GM23338 (cell line): ENCODE data around the gene FGD4. TPM values are rescaled to one million over a fixed set of nuclear protein-coding genes. Genes with fewer than 3 reads are reported as not detected.

ENCODE experiments used
- ATAC-seq: fragments of 200-7000 bp; cut with Tn5 transposase; 3 replicates; pipeline ENCODE4 v1.9.1; 2020
- DNase-seq: peaks from one replicate; pipeline ENCODE4 v3.0.0-alpha.2; 2015; ENCODE audit warnings: low spot score
- H2AFZ ChIP-seq: fragments of 200-600 bp; sonication (generic); 2 replicates; pipeline ENCODE4 v1.8.0; 2016; ENCODE audit warnings: antibody characterized with exemption, mild to moderate bottlenecking, moderate library complexity
- H3F3A ChIP-seq: fragments of 200-600 bp; sonication (generic); replicated peaks from 2 replicates; pipeline ENCODE4 v1.8.0; 2017; ENCODE audit warnings: antibody characterized with exemption, mixed run types, low read depth
- H3K27ac ChIP-seq: fragments of 200-600 bp; sonication (generic); 2 replicates; pipeline ENCODE4 v1.6.1; 2016; ENCODE audit warnings: low read depth
- H3K27me3 ChIP-seq: fragments of 200-600 bp; sonication (generic); 2 replicates; pipeline ENCODE4 v1.8.0; 2016; ENCODE audit warnings: mild to moderate bottlenecking, mixed run types, moderate library complexity; ENCODE audit not compliant: insufficient read depth
- H3K36me3 ChIP-seq: fragments of 200-600 bp; sonication (generic); 2 replicates; pipeline ENCODE4 v1.8.0; 2016; ENCODE audit warnings: mild to moderate bottlenecking; ENCODE audit not compliant: insufficient read depth
- H3K4me1 ChIP-seq: fragments of 200-600 bp; sonication (generic); 2 replicates; pipeline ENCODE4 v1.8.0; 2016; ENCODE audit warnings: mild to moderate bottlenecking, moderate library complexity; ENCODE audit not compliant: insufficient read depth
- H3K4me2 ChIP-seq: fragments of 200-600 bp; sonication (generic); 2 replicates; pipeline ENCODE4 v1.7.1; 2017; ENCODE audit warnings: mixed run types
- H3K4me3 ChIP-seq: fragments of 200-600 bp; sonication (generic); 2 replicates; pipeline ENCODE4 v1.6.1; 2016; ENCODE audit warnings: mixed run types
- H3K79me2 ChIP-seq: fragments of 200-600 bp; sonication (generic); replicated peaks from 2 replicates; pipeline ENCODE4 v1.8.0; 2017; ENCODE audit warnings: mild to moderate bottlenecking; ENCODE audit not compliant: insufficient read depth
- H3K9me2 ChIP-seq: fragments of 200-600 bp; sonication (generic); 2 replicates; pipeline ENCODE4 v1.8.0; 2017; ENCODE audit not compliant: insufficient read depth
- H4K20me1 ChIP-seq: fragments of 200-600 bp; sonication (generic); replicated peaks from 2 replicates; pipeline ENCODE4 v1.8.0; 2017; ENCODE audit warnings: mild to moderate bottlenecking; ENCODE audit not compliant: insufficient read depth
- H3K27ac Mint-ChIP-seq: 2 replicates; pipeline ENCODE4 v1.8.0; 2020; ENCODE audit warnings: inconsistent platforms, mild to moderate bottlenecking, moderate library complexity, mixed read lengths
- H3K27me3 Mint-ChIP-seq: 3 replicates; pipeline ENCODE4 v1.8.0; 2022; ENCODE audit warnings: low read depth, mild to moderate bottlenecking, moderate library complexity, mixed read lengths, inconsistent platforms; ENCODE audit not compliant: insufficient read depth, poor library complexity
- H3K36me3 Mint-ChIP-seq: 3 replicates; pipeline ENCODE4 v1.8.0; 2021; ENCODE audit warnings: low read depth, mild to moderate bottlenecking, inconsistent platforms, moderate library complexity, mixed read lengths
- H3K4me1 Mint-ChIP-seq: 3 replicates; pipeline ENCODE4 v1.8.0; 2020; ENCODE audit warnings: mild to moderate bottlenecking, inconsistent platforms, mixed read lengths
- H3K4me3 Mint-ChIP-seq: 3 replicates; pipeline ENCODE4 v1.8.0; 2021; ENCODE audit warnings: moderate library complexity, mild to moderate bottlenecking, inconsistent platforms, mixed read lengths
- H3K9me3 Mint-ChIP-seq: 3 replicates; pipeline ENCODE4 v1.8.0; 2020; ENCODE audit warnings: moderate library complexity, mild to moderate bottlenecking, inconsistent platforms, mixed read lengths
- CREB1 ChIP-seq: fragments of 250-450 bp; sonication (Bioruptor Pico); IDR thresholded peaks from 2 replicates; pipeline ENCODE4 v1.5.0; 2020; ENCODE audit warnings: low read depth, mild to moderate bottlenecking, moderate library complexity
- EZH2 ChIP-seq: fragments of 200-600 bp; sonication (generic); IDR thresholded peaks from one replicate; pipeline ENCODE4 v1.8.0; 2017; ENCODE audit warnings: antibody characterized with exemption, mild to moderate bottlenecking, low read depth; ENCODE audit not compliant: unreplicated experiment
- NANOG ChIP-seq: IDR thresholded peaks from 2 replicates; pipeline ENCODE4 v1.6.1; 2016; ENCODE audit warnings: antibody characterized with exemption, borderline replicate concordance
- POLR2AphosphoS5 ChIP-seq: IDR thresholded peaks from 2 replicates; pipeline ENCODE4 v1.6.1; 2016; ENCODE audit warnings: antibody characterized with exemption, low read depth
- REST ChIP-seq: IDR thresholded peaks from one replicate; pipeline ENCODE4 v1.6.1; 2018; ENCODE audit warnings: antibody characterized with exemption; ENCODE audit not compliant: unreplicated experiment
- ZNF462 ChIP-seq: fragments of 250-450 bp; sonication (Bioruptor Pico); IDR thresholded peaks from 2 replicates; pipeline ENCODE4 v1.5.0; 2020; ENCODE audit warnings: mild to moderate bottlenecking, moderate library complexity
- polyA plus RNA-seq: library from polyadenylated mRNA; unstranded; fragments of >200 nt; fragmentation: Nextera tagmentation; extraction: Ambion mirVana; gene quantifications from 2 replicates; pipeline ENCODE4 v1.2.1, GENCODE V29; 2016
- total RNA-seq: library from RNA; depleted of rRNA; stranded (reverse); fragments of >200 nt; shearing (Covaris generic); gene quantifications from 2 replicates; pipeline ENCODE4 v1.2.3, GENCODE V29; 2014

FGD4 gene
- total and polyA plus RNA-seq, 2 experiments from 2014 or later = 24.3 to 54.3 TPM

DNA sequence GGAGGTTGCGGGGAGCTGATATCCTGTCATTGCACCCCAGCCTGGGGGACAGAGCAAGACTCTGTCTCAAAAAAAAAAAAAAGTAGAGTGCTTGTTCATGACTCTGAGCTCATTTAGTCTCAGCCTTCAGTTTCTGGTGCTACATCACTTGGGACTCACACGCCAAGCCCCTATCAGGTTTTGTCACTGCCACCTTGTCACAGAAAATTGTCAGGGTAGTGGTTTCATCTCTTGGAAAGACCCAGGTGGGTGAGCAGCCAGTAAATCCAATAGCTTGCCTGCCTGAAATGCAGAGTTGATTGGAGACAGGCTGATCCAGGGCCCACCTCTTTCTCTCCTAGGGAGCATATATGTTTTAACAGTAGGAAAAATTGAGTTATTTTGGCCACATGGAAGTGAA, 113.0 kb downstream of the FGD4 start:
- Mint-ChIP-seq H3K27me3 (peaks cover 3% of the 10 kb centered on the region), H3K27ac (no peak overlapping the region), H3K4me3 (no peak overlapping the region), H3K4me1 (peaks cover 58% of the 10 kb centered on the region), H3K9me3 (no peaks in the 10 kb centered on the region), H3K36me3 (no peaks in the 10 kb centered on the region)
- Histone ChIP-seq H4K20me1 (peaks cover 46% of the 10 kb centered on the region), H2AFZ (no peak overlapping the region), H3K4me1 (peaks cover 38% of the 10 kb centered on the region), H3K4me3 (no peak overlapping the region), H3K4me2 (no peak overlapping the region), H3K79me2 (peaks cover 100% of the 10 kb centered on the region), H3F3A (no peaks in the 10 kb centered on the region), H3K27me3 (no peaks in the 10 kb centered on the region), H3K9me2 (no peaks in the 10 kb centered on the region), H3K27ac (0 out of 2 replicates have a peak overlapping the region, but pooled peaks have one; percentile 16), H3K36me3 (no peaks in the 10 kb centered on the region)
- TF ChIP-seq REST (no peak), NANOG (no peak), POLR2AphosphoS5 (no peak), ZNF462 (CRISPR knock-in tag) (no peak), EZH2 (no peak), CREB1 (CRISPR knock-in tag) (no peak)
- ATAC-seq = no peak
- DNase-seq = no peak
